Stimulated activated CD8-positive, alpha-beta memory T cell treated with anti-CD3 and anti-CD28 coated beads, Interleukin-7, amount 100 ng/mL, for 1 hour (primary cell): ENCODE measurements around the gene CACNA2D3.

Experiments
- DNase-seq, 2 donors: peaks; one replicate each; pipeline ENCODE4 v3.0.0-alpha.2; 2020; ENCODE audit warnings: low read depth in 2 of 2

The CACNA2D3 gene

GRCh38 chr3:54797111-54797510 lies 674.8 kb downstream of the CACNA2D3 start:
- DNase-seq = no peak

GRCh38 chr3:54800478-54800877 lies 678.1 kb downstream of the CACNA2D3 start:
- no peak for DNase-seq

GRCh38 chr3:54801977-54802376 lies 679.6 kb downstream of the CACNA2D3 start:
- no peak for DNase-seq

GRCh38 chr3:54810401-54810800 lies 688.0 kb downstream of the CACNA2D3 start:
- DNase-seq = no peak

- DNase-seq = no peak
Observed at GRCh38 chr3:54814224-54814623, 691.9 kb downstream of the CACNA2D3 start.

GRCh38 chr3:54817628-54818027 lies 695.3 kb downstream of the CACNA2D3 start:
- DNase-seq = no peak

- DNase-seq = no peak
Observed at GRCh38 chr3:54818486-54818885, 696.1 kb downstream of the CACNA2D3 start.

- no peak for DNase-seq
Observed at GRCh38 chr3:54818942-54819341, 696.6 kb downstream of the CACNA2D3 start.

GRCh38 chr3:54819946-54820345 lies 697.6 kb downstream of the CACNA2D3 start:
- no peak for DNase-seq

- DNase-seq = no peak
Observed at GRCh38 chr3:54822206-54822605, 699.9 kb downstream of the CACNA2D3 start.

- no peak for DNase-seq
Observed at GRCh38 chr3:54826251-54826691, 703.9 kb downstream of the CACNA2D3 start.

- DNase-seq = no peak
Observed at GRCh38 chr3:54827056-54827687, 704.8 kb downstream of the CACNA2D3 start.

- DNase-seq = no peak
Observed at GRCh38 chr3:54827776-54828175, 705.4 kb downstream of the CACNA2D3 start.

- DNase-seq = no peak
Observed at GRCh38 chr3:54830658-54831057, 708.3 kb downstream of the CACNA2D3 start.

- DNase-seq = no peak
Observed at GRCh38 chr3:54831112-54831511, 708.8 kb downstream of the CACNA2D3 start.

GRCh38 chr3:54832876-54833275 lies 710.5 kb downstream of the CACNA2D3 start:
- no peak for DNase-seq

- no peak for DNase-seq
Observed at GRCh38 chr3:54835701-54836100, 713.3 kb downstream of the CACNA2D3 start.

GRCh38 chr3:54836871-54837270 lies 714.5 kb downstream of the CACNA2D3 start:
- DNase-seq = no peak

- no peak for DNase-seq
Observed at GRCh38 chr3:54837964-54838363, 715.6 kb downstream of the CACNA2D3 start.

GRCh38 chr3:54841471-54841870 lies 719.1 kb downstream of the CACNA2D3 start:
- no peak for DNase-seq

GRCh38 chr3:54843352-54843751 lies 721.0 kb downstream of the CACNA2D3 start:
- no peak for DNase-seq

GRCh38 chr3:54844211-54844610 lies 721.9 kb downstream of the CACNA2D3 start:
- no peak for DNase-seq

GRCh38 chr3:54845011-54845410 lies 722.7 kb downstream of the CACNA2D3 start:
- DNase-seq = no peak

GRCh38 chr3:54845551-54845950 lies 723.2 kb downstream of the CACNA2D3 start:
- DNase-seq = no peak
